GM21423 (cell line): Measurements from ENCODE around the gene SPINK9.
"Not testable (repeated sequence)": the region's sequence is repeated elsewhere in the genome, so short reads cannot be mapped to it uniquely, and the experiment has no call there.

Experiments used
- ATAC-seq: cut with Tn5 transposase; IDR thresholded peaks from one replicate; pipeline ENCODE4 v1.9.1; 2021; ENCODE audit warnings: mild to moderate bottlenecking, moderate library complexity; ENCODE audit not compliant: unreplicated experiment

SPINK9 gene, protein sequence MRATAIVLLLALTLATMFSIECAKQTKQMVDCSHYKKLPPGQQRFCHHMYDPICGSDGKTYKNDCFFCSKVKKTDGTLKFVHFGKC

DNA sequence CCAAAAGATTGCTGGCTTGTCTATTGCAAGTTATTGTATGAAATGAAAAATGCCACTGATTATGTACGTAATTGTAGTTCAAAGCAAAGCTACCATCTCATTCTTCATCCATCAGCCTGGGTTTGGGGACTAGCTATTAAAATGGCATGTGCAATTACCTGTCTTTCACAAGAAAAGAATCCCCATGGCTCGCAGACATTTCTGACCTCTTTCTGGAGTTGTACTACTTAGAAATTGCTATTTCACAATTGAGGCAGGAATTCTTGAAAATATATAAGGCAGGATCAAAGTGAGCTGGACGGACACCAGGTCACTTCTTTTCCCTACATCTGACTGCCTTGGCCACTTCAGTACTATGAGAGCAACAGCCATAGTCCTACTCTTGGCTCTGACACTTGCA is at the start of gene SPINK9:
Gene SPINK9 (plus strand): TSS at position 301 of the 400 bp plus-strand sequence. CDS start 55 bp downstream, at position 356.
- ATAC-seq, result no peak

DNA sequence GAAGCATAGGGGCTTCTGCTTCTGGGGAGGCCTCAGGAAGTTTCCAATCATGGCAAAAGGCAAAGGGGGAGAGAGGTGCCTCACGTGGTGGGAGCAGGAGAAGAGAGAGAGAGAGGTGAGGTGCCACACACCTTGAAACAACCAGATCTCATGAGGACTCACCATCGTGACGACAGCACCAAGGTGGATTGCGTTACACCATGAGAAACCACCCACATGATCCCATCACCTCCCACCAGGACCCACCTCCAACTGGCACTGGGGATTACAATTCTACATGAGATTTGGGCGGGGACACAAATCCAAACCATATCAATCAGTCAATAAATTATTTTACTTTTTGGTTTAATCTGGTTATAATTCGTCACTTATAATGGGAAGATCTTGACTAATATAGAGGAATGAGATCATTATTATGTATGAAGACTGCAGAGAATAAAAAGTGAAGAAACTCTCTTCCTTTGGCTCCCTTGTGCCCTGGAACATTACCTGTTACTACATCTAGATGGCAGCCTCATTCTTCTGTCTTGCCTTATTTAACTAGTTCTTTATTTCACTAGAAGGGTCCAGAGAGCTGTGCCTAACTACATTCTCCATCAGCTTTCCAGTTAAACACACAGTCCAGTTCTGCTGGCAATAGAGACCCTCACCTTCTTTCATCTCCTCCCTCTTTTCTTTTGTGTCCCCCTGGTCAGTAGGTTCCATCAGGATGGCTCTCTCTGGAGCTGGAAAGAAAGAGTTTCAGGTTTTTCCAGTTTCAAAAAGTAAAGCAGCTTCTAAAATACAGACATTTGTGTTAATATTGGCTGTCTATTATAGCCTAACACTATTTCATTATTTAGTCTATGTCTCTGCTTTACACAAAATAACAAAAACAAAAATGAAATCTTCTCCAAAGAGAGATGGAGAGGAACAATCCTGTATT is 44.8 kb upstream of the SPINK9 start:
- ATAC-seq, result no peak

DNA sequence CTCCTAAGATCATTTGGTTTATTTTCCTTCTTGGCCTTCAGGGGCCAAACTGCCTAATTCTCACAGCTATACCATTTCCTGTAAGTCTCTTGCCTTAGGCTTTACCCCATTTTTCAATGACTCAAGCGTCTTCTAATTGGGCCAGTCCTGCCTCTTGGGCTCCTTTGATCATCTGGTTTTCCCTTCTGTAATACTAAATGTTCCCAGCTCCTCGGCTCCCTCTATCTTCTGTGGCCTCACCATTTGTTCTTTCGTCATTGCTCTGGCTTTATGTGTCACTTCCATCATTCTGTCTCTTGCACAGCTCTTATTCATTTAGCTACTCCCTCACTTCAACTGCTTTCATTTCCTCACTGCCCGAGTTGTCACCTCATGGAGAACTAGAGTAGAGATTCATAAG is 37.6 kb upstream of the SPINK9 start:
- ATAC-seq, result no peak

DNA sequence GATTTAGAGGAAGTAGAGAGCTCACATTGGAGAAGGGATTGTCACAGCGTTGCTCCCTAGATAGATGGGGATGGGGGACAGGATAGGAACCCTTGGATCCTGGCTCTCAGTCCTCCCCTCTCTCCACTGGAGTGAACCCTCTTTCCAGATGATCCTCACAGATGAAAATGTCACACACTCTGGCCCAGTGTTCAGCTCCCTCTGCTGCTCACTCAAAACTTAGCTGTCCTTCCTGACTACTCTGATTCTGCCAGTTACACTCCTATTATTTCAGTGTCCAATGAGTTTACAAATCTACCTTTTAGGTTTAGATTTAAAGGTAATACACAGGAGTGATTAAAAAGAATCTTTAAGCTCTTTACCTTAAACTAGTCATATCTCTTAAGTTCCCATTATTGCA is 28.9 kb upstream of the SPINK9 start:
- no peak for ATAC-seq

DNA sequence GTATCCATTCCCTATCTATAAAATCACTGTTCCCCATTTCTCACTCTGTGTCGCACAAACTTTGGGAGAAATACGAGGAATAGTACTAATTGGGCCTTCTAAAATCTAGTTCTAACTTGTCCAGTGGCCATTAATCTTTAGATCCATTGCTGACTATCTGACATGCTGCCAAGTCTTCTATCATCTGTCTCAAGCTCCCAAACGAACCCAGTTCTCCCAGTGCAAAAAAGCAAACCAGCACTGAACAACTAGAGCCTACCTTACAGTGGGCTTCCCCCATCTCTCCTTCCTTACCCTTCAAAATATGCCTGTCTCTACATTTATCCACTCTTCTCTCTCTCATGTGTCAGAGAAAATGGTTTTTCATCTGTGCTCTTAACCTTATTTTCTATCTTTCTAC is 26.3 kb upstream of the SPINK9 start:
- ATAC-seq, result no peak

DNA sequence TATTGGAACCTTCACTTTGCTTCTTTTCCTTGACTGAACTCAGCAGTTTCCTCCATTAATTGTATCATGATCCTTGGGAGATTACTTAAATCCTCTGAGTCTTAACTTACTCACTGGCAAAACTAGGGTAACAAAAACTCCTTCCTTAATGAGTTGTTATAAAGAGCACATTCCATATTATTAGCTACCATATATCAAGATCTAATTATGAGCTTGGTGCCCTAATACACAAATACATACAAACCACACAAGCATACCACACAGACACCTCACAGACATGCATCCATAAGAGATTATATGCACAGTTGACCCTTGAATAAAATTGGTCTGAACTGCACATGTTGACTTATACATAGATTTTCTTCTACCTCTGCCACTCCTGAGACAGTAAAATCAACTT is 25.6 kb upstream of the SPINK9 start:
- no peak for ATAC-seq

DNA sequence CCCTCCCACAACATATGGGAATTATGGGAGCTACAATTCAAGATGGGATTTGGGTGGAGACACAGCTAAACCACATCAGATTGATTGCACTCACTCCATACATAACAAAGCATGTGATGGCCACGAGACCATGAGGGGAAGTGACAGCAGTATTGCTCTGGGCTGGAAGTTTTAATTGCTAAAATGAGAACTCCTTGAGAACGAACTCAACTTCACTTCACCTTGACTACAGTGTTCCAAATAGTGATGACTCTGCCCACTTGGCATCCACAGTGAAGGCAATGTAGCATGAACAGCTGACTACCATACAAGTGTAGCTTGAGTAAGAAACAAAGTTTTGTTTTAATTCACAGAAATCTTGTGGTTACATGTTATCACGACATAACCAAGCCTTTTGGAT is 23.9 kb upstream of the SPINK9 start:
- ATAC-seq, result no peak

DNA sequence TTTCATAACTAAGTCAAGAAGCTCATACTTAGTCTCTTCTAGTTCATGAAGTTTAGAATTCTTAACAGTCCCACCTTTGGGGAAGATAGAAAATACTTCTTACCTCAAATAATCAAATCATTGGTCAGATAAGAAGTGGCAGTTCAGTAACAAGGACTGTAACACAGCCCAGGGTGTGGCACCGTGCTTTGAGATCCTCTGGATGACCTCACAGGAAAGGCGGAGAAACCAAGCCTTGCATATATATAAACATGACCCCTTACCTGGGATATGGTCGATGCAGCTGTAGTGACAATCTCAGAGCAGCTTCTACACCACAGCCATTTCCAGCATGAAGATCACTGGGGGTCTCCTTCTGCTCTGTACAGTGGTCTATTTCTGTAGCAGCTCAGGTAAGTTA is 23.2 kb upstream of the SPINK9 start, which contains the start of gene SPINK7:
Gene SPINK7 (plus strand): TSS at position 271 of the 400 bp plus-strand sequence. CDS start 61 bp downstream, at position 332.
- ATAC-seq, result no peak

DNA sequence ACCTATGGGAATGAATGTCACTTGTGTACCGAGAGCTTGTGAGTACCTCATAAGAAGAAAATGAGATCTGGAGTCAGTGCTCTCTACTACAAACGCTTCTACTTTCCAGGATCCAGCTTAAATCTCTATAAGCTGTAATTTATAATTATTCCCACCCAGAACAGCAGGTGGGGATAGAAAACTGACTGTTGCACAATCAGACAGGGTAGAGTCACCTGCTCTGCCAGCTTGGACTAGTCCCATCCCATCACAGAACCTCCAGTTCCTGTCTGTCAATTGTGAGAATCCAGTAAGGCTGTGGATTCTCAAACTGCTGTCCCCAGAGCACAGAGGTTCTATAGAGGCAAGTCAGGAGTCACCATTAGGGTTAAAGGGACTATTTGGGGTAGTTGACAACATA is 21.2 kb upstream of the SPINK9 start:
- ATAC-seq, result no peak

DNA sequence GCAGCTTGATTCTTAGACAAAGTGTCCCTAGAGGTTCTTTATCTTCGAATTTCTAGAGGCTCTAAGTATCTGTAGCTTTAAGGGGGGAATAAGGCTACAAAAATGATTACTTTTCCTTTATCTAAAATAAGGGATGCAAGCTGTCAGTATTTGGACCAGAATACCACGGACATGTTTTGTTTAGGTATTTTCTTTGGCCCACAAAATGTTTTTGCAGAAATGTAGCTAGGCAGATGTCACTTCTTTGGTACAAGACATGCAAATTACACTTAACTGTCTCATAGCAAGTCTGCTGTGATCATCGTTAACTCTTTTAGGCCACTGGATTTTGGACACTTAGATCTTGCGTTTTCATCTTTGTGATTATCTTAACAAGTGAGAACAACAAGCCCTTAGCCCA is 20.6 kb upstream of the SPINK9 start:
- no peak for ATAC-seq

DNA sequence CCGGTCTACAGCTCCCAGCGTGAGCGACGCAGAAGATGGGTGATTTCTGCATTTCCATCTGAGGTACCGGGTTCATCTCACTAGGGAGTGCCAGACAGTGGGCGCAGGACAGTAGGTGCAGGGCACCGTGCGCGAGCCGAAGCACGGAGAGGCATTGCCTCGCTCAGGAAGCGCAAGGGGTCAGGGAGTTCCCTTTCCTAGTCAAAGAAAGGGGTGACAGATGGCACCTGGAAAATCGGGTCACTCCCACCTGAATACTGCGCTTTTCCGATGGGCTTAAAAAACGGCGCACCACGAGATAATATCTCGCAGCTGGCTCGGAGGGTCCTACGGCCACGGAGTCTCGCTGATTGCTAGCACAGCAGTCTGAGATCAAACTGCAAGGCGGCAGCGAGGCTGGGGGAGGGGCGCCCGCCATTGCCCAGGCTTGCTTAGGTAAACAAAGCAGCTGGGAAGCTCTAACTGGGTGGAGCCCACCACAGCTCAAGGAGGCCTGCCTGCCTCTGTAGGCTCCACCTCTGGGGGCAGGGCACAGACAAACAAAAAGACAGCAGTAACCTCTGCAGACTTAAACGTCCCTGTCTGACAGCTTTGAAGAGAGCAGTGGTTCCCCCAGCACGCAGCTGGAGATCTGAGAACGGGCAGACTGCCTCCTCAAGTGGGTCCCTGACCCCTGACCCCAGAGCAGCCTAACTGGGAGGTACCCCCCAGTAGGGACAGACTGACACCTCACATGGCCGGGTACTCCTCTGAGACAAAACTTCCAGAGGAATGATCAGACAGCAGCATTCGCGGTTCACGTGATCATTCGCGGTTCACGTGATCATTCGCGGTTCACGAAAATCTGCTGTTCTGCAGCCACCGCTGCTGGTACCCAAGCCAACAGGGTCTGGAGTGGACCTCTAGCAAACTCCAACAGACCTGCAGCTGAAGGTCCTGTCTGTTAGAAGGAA is 15.1 kb upstream of the SPINK9 start:
- ATAC-seq, result not testable (repeated sequence)

DNA sequence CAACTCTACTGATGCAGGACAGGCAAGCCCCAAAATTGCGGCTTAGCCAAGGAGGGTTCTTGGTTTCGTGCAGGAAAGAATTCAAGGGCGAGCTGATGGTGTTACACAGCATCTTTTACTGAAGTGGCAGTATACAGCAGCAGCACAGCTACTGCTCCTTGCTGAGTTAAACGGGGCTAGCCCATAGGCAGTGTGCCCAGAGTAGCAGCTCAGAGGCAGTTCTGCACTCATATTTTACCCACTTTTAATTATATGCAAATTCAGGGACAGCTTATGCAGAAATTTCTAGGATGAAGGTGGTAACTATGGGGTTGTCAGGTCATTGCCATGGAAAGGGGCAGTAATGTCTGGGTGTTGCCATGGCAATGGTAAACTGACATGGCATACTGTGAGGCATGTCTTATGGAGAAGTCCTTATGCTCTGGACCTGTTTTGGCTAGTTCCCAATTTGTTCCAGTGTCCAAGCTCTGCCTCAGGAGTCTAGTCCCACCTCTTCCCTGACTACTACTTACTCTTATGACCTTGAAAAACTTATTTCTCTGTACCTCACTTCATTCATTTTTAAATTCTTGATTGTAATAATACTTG is 2.0 kb upstream of the SPINK9 start:
- no peak for ATAC-seq

DNA sequence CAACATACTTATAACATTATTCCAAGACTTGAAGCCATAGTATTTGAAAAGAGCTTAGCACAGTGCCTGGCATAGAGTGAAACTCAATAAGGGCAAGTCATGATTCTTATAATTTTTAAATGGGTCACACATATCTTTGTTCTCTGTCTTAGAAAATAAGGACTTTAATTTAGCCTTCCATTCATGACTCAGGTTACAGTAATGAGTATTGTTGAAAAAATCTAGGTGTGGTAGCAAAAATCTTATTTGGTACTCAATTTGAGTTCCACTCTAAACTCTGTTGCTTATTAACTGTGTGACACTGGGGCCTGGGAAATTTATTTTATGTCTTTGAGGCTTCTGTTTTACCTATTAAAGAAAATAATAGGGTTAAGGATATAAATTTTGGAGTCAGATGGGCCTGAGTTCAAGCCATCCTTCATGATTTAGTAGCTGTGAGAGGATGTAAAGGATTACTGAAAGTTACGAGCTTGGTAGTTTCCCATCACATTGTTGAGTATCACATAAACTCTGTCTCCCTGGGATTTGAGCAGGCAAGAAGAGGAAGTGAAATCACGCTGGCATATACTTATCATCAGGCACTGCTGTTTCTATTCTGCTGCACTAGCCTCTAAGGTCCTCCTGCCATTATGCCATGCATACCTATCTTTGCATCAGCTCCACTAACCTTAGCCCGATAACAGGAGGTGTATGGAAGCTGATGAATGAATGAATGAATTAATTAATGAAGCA is 1.5 kb downstream of the SPINK9 start:
- ATAC-seq, result peak; percentile 86

DNA sequence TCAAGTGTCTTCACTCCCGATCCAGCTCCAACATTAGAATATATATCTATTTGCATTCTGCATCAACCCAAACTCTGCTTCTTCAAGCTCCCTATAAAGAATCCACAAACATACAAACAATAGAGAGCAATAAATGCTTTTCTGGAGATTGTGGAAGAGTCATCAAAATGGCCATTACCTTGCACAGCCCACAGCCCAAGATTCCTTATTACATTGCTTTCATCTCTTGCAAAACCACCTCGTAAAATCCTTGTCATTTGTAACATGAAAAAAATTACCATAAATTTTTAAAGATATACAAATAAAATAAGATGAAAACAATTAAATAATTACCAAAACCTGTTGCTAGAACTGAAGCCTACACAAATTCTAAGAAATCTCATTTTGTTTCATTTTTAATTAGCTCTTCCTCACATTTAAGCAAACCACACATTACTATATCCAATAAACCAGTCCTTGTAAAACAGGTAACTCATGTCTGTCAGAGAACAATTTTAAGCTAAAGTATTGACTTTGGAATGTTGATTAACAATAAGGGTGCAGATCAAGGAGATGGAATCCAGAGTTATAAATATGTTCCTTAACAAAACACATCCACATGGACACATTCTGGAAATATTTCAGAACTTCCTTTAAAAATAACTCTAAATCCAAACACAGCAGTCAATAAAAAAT is 7.1 kb downstream of the SPINK9 start:
- no peak for ATAC-seq

DNA sequence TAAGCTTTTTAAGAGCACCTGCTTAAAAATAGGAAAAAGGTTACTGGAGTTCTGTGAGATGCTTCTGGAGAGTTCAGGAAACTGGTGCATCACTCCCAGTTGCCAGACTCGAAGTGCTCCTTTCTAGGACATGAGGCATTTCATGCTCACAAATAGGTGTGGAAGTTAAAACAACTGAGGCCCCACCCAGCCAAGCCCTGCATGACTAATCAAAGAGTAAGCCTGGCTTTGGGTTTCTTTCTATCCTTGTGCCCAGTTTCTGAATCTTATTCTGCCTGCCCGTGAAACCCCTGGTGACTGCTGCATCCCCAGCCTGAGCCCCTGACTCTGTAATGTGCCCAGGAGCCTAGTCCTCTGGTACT is 7.7 kb downstream of the SPINK9 start:
- ATAC-seq, result no peak

DNA sequence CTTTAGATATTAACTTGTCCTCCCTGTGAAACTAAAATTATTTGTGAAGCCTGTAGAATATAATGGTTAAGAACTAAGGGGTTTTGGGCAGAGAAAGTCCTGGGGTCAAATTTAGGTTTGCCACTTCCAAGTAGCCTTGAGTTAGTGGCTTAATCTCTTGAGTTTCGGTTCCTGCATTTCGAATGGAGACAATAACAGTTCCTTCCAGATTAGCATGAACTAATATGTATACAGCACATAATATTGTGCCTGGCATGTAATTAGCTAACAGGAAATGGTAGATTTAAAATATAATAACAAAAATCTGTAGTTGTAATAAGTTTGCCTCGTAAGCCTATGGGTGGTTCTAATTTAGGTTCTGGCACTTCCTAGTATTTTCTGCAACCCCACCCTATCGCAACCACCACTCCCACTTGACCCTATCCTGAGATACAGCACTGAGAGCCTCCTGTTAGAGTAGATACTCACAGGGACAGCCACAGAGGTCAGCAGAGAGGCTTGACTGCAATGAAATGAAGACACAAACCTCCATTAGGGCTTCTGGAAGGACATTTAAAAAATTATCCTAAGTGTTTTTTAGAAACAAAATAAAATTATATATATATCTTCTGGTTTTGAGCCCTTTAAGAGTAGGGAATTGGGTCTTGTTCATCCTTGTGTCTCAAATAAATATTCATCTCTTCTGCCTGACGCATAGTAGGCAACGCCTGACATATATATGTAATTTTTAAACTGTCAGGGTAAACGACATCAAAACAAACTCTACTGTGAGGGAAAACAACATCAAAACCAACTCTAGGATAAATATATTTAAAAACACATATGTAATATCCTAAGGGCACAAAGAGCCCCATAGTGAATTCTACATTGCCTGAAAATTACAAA is 8.5 kb downstream of the SPINK9 start:
- no peak for ATAC-seq

DNA sequence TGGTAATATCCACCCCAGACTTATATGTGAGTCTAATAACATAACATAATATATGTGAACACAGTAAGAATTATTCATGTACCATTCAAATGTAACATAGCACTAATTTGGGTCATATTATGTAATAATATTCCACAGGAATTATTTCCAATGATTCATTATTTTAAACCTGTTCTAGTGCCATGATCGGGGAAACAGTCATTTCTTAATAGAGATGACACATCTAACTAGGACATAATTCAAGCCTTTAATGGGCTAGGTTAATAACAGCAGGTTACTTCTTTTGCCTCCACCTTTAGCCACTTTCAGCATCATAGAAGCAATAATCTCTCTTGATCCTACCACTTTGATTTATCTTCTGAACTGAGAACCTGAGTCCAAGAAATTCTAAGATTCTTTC is 12.3 kb downstream of the SPINK9 start:
- ATAC-seq, result no peak

DNA sequence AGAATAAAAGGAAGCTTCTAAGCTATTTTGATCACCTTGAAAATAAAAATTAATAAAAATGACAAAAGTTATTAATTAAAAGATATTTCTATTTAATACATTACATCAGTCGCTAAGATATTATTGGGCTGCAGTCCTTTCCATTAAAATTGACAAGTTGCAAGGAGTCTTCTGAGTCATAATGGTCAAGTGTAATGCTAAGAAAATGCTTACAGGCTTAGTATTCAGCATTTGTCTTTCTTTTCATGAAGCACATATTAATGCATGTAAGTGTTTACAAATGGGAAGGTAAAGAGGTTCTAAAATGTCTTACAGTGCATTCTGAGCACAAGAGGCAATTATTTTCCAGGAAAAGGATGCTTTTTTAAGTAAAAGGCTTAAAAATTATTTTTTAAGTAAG is 17.3 kb downstream of the SPINK9 start:
- no peak for ATAC-seq

DNA sequence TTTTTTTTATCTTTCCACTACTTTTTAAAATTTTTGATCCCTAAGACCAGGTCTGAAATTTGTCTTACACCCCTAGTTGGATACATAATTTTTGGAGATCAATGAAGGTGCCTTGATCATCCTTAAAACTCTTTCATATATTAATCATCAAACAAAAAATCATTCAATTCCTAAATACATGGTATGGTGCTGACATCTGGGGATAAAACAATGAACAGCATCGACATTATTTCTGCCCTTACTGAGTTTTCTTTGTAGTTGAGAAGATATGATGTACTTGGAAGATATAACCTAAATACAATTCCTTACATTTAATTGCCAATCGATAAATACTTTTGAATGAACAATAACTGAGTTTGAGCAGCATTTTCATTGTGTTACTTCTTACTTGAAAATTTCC is 18.3 kb downstream of the SPINK9 start:
- no peak for ATAC-seq
